GM21529 (cell line): ENCODE results near the gene DOCK11.

ENCODE experiments used
- ATAC-seq: cut with Tn5 transposase; IDR thresholded peaks from one replicate; pipeline ENCODE4 v1.9.1; 2021; ENCODE audit not compliant: unreplicated experiment

Gene DOCK11

GRCh38 chrX:118626346-118626745, 130.7 kb downstream of the DOCK11 start:
- no peak for ATAC-seq

DNA sequence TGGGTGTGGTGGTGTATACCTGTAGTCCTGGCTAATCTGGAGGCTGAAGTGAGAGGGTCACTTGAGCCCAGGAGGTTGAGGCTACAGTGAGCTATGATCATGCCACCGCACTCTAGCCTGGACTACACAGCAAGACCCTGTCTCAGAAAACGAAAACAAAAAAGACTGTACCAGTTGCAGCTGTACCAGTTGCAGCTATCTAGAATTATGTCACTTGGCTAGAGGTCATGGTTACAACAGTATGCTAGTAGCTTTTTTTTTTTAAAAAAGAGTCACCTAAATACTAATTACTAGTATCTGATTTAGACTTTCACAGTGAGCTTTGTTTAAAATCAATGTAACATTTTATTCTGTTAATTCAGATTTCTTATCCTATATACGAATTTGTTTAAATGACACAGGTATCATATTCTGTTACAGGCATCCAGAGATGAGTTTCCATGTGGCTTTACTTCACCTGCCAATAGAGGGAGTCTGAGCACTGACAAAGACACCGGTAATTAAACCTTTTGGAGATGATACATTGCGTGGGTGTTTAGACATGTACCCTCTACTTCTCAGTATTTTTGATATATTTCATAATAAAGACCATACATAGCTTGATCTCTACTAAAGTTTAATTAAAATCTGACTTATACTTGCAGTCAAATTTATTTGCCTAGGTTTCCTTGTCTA, 131.6 kb downstream of the DOCK11 start:
- ATAC-seq: no peak

DNA sequence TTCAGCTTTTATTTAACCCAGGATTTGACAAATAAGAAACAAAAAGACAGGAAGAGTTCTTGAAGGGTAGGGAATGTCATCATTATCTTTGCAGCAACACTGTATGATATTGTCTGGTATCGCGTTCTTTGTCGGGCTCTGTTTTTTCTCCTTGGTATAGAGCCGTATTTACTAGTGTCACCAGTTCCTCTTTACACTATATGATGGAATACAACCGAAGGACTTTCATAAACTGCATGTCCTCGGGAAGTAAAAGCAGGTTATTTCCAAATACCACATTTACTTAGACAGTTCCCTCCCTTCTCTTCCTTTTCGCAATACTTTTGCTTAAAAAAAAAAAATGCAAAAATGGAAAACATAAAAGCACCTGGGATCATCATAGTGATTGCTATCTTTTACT, 135.2 kb downstream of the DOCK11 start:
- ATAC-seq: no peak

DNA sequence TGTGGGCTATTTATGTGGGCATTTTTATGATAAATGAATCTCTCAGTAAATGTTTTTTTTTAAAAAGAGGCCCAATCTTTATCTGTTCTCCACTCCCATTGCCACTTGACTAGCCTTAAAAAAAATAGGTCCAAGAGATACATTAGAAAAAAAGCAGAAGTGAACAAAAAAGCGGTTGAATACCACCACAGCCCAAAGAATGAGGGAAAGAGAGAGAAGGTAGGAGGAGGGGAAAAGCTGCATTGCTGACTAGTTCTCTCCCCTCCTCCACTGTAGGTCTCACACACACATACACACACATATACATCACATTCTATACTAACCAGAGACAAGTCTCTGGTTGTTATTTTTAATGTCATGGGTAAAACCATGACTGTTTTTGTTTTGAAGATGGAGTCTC, 136.0 kb downstream of the DOCK11 start:
- ATAC-seq: peak; percentile 57

DNA sequence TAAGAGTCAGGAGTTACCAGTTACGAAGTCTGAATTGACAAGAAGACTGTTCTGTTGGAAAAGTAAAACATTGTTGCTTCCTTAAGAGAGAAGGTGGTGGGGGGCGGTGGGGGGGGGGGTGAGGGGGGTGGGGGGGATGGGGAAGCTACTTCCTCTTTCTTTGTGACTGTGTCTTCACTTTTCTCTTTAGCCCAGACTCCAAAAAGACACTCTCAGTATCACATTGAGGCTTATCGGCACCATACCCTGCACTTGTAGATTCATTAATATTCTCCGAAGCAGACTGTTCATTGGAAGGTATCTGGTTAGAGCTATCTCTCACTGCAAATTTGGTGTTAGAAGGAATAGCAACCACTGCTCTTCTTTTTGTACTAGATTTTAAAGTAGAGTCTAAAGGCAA, 137.2 kb downstream of the DOCK11 start:
- ATAC-seq: no peak

DNA sequence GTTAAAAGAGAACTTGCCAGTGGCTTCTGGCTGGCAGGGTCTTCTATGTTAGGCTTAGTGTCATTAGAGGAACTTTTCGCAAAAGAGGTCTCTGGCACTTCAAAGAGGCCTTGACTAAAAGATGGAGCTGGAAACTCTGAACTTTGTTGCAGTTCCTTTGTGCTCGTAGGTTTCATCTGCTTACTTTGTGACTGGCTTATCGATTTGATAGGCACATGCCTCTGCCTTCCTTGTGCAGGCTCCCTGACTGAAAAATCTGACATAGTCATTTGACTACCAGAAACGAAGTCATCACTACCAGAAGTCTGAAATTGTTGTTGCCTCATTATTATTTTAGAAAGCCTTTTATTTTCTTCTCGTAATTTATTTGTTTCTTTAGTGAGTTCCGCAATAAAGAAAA, 137.9 kb downstream of the DOCK11 start:
- no peak for ATAC-seq

DNA sequence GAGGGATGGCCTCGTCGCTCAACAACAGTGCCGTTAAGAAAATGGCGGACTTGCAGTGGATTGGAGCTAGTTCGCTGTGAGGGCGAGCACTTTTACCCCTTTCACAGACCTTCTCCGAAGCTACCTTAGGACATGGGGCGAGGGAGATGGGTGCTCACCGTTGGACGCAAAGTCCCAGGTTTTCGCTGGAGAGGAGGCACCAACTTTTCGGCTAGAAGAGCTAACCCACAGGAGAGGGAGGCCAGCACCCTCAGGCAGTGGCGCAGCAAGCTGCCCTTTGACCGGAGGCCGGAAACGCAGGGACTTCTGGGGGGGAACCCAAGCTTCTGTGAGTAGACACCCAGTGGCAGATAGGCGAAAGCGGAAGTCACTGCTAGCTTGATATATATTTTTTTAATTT, 138.7 kb downstream of the DOCK11 start:
- no peak for ATAC-seq

DNA sequence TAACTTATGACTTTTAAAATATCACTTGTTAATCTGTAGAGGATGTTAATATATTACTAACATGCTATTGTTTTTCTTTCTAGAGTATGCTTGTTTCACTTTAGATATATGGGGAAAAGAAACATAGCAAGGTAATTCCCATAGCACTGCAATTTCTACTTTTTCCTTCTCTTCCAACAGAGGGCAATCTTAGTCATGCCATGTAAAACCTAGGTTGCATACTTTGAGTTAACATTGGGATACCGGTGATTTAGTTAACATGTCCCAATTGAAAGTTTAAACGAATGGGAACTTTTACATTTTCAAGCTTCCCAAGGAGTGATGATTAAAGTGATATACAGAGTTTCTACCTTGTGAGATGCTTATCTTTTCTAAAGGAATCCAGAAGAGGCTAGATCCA, 142.4 kb downstream of the DOCK11 start:
- ATAC-seq: no peak

GRCh38 chrX:118644378-118644777, 148.8 kb downstream of the DOCK11 start:
- ATAC-seq: no peak

- ATAC-seq: no peak
These were observed 157.1 kb downstream of the DOCK11 start for GRCh38 chrX:118652717-118653116.

DNA sequence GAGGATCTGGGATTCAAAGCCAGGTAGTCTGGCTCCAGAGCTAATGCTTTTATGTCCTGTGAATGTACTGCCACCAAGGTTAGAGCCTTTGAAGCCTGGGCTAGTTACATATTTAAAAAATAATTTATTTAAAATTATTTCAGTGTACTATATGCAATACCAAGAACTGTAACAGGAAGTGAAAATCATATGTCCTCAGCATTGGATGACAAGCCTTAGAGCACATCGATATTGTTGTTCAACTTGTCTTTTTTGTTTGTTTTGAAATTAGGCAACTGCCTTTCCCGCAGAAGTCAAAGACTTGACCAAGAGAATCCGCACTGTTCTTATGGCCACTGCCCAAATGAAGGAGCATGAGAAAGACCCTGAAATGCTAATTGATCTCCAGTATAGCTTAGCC, 158.7 kb downstream of the DOCK11 start:
- ATAC-seq: no peak

GRCh38 chrX:118655561-118656246, 160.1 kb downstream of the DOCK11 start:
- no peak for ATAC-seq

DNA sequence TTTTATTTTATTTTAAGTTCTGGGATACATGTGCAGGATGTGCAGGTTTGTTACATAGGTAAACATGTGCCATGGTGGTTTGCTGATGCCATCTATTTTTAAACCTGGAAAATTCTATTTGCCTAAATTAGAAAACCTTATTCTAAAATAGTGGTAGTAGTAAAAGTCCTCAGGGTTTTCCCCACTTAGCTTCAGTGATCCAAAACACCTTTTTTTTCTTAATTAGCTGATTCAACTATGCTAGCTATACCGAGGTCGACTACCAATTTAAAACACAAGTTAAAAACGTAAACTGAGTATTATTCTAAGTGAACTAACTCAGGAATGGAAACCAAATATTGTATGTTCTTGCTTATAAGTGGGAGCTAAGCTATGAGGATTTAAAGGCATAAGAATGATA, 161.8 kb downstream of the DOCK11 start:
- no peak for ATAC-seq

GRCh38 chrX:118660085-118660484, 164.5 kb downstream of the DOCK11 start:
- no peak for ATAC-seq

GRCh38 chrX:118665204-118665603, 169.6 kb downstream of the DOCK11 start:
- ATAC-seq: no peak

- no peak for ATAC-seq
These were observed 170.9 kb downstream of the DOCK11 start for GRCh38 chrX:118666521-118666920.

- ATAC-seq: no peak
These were observed 173.8 kb downstream of the DOCK11 start for GRCh38 chrX:118669435-118669834.

GRCh38 chrX:118675326-118675965, 179.8 kb downstream of the DOCK11 start:
- ATAC-seq: no peak

DNA sequence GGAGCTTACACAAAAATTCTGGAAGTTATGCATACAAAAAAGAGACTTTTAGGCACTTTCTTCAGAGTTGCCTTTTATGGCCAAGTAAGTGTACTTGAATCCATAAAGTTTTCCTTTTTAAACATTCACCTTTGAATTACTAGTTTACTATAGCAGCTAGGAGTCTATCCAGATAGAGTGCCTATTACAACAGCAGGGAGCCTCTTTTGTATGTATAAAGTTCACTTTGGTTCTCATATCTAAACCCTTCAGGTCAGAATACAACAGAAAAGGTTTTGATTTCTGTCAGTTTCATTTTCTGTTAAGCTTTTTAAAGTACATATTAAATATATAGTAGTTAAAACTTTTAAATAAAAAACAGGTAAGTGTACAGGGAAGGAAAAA, 180.3 kb downstream of the DOCK11 start:
- no peak for ATAC-seq

- ATAC-seq: no peak
These were observed 181.7 kb downstream of the DOCK11 start for GRCh38 chrX:118677318-118677717.

DNA sequence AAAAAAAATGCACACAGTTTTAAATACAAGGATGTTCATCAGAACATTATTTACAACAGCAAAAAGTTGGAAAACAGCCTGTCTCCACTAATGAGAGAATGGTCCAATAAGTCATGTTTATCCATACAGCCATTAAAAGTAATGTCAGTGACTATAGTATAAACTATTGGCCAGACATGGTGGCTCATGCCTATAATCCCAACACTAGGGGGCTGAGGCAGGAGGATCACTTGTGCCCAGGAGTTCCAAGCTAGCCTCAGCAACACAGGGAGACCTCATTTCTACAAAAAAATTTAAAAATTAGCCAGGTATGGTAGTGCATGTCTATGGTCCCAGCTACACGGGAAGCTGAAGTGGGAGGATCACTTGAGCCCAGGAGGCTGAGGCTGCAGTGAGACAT, 183.7 kb downstream of the DOCK11 start:
- no peak for ATAC-seq

DNA sequence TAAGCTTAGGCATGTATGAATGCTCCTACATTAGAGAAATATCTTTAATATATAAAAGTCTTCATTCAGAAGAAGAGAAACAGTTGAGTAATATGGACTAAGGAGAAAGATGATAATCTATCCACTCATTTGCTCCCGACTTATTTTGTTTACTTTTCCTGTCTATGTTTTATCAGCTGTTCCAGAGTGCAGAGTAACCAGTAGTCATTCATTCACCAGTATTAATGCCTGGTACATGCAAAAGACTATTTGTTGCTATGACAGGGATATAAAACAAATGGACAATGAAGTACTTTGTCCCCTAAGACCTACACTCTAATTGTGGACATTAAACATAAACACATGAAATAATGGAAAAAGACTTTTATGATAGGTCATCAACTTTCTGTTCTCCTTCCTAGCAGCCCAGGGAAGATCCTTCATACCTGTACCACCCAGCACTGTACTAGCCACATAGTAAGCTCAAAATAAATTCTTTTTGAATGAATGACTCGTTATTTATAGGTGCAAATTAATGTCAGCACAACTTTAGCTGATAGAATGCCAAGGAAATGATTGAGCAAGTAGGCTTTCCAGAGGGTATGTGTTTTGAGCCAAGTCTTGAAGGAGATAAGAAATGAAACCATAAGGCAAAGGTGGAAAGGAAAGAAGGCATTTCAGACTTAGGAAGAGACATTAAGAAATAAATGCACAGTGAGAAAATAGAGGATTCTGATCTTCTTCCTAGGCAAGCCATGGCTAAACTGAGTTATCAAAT, 186.8 kb downstream of the DOCK11 start:
- ATAC-seq: no peak
